Neural progenitor cell (in vitro differentiated cells): ENCODE data around the gene ACTRT2.

ENCODE experiments used
- EZH2 ChIP-seq: fragments of 200-600 bp; sonication (generic); IDR thresholded peaks from 2 replicates; pipeline ENCODE4 v1.6.1; 2017; ENCODE audit warnings: antibody characterized with exemption, mild to moderate bottlenecking, moderate library complexity
- TF ChIP-seq, protein P1 (sequence below): fragments of 200-600 bp; sonication (generic); IDR thresholded peaks from 2 replicates; pipeline ENCODE4 v1.5.1; 2017; ENCODE audit warnings: antibody characterized with exemption, mild to moderate bottlenecking

DNA sequence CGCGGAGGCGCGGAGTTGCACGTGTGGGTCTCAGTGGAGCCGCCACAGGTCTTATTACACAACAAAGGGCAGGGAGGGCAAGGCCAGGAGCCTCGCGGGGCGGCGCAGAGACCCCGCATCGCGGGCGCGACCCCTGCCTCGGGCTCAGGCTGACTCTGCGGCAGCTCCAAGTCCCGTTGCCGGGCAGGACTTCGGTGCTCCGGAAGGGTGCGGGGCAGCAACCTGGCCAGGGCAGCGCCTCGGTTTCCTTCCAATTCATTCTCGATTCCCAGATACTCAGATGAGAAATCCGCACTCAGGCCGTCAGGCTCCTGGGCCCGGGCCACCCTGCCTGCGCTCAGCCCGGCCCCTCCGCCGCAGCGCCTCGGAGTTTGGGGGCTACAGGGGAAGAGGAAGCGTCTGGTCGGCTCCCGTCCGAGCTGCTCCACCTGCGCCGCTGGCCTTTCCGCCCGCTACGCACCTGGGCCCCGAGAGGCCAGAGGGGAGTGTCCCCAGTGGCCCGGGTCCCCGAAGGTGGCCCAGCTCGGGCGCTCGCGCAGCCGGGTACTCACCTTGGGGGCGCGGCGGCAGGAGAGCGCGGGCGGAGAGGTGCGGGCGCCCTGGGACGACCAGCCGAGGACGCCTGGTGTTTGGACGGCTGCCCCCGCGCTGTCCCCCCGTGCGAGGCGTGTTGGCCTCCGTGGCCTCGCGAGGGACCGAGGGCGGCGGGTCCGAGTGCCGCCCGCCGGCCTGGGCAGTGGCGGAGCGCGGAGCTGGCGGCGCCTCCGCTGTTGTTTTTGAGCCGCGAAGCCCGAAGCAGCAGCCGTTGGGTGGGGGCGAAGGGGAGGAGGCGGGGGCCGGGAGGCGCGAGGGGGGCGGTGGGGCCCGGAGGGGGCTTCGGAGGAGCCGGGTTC is 46.6 kb downstream of the ACTRT2 start:
- TF ChIP-seq, protein P1, sequence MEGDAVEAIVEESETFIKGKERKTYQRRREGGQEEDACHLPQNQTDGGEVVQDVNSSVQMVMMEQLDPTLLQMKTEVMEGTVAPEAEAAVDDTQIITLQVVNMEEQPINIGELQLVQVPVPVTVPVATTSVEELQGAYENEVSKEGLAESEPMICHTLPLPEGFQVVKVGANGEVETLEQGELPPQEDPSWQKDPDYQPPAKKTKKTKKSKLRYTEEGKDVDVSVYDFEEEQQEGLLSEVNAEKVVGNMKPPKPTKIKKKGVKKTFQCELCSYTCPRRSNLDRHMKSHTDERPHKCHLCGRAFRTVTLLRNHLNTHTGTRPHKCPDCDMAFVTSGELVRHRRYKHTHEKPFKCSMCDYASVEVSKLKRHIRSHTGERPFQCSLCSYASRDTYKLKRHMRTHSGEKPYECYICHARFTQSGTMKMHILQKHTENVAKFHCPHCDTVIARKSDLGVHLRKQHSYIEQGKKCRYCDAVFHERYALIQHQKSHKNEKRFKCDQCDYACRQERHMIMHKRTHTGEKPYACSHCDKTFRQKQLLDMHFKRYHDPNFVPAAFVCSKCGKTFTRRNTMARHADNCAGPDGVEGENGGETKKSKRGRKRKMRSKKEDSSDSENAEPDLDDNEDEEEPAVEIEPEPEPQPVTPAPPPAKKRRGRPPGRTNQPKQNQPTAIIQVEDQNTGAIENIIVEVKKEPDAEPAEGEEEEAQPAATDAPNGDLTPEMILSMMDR = no peak
- peak; percentile 97 for TF ChIP-seq EZH2
